CD8-positive, alpha-beta memory T cell (primary cell): ENCODE measurements around the gene LYRM1. TPM values are rescaled to one million over a fixed set of nuclear protein-coding genes. Genes with fewer than 3 reads are reported as not detected.

Source experiments
- CTCF ChIA-PET: fragments of 350-600 bp; sonication (Branson Sonifier 250); formaldehyde crosslinking; loops from one replicate; lab custom pipeline; 2021; ENCODE audit warnings: antibody characterized with exemption; lab: Charles Lee
- POLR2A ChIA-PET: fragments of 350-600 bp; sonication (Branson Sonifier 250); formaldehyde crosslinking; loops from one replicate; lab custom pipeline; 2021; ENCODE audit warnings: antibody characterized with exemption; lab: Charles Lee
- DNase-seq, 5 donors: peaks; one replicate each; pipeline versions ENCODE4 v3.0.0 to v3.0.0-alpha.2; 2020 to 2022; ENCODE audit warnings: mixed read lengths in 1 of 5
- H3K27ac ChIP-seq: one replicate; pipeline ENCODE4 v1.7.0; 2013; ENCODE audit warnings: low read depth, mild to moderate bottlenecking, low read length, moderate library complexity
- H3K27me3 ChIP-seq: 2 replicates; pipeline ENCODE4 v1.7.0; 2013; ENCODE audit warnings: low read length, mild to moderate bottlenecking; ENCODE audit not compliant: insufficient read depth, poor library complexity, severe bottlenecking
- H3K36me3 ChIP-seq: 2 replicates; pipeline ENCODE4 v1.7.0; 2013; ENCODE audit warnings: mild to moderate bottlenecking, low read length, moderate library complexity; ENCODE audit not compliant: insufficient read depth
- H3K4me1 ChIP-seq: 2 replicates; pipeline ENCODE4 v1.7.0; 2013; ENCODE audit warnings: mild to moderate bottlenecking, low read length, moderate library complexity; ENCODE audit not compliant: insufficient read depth
- H3K4me3 ChIP-seq: 2 replicates; pipeline ENCODE4 v1.7.0; 2013; ENCODE audit warnings: mild to moderate bottlenecking, low read length
- H3K9me3 ChIP-seq: 2 replicates; pipeline ENCODE4 v1.7.0; 2013; ENCODE audit warnings: mild to moderate bottlenecking, low read length
- H3K27ac Mint-ChIP-seq, 8 donors: one replicate each; pipeline ENCODE4 v1.8.0; 2020 to 2021; ENCODE audit warnings: mixed read lengths in 8 of 8, mild to moderate bottlenecking in 6 of 8, inconsistent platforms in 3 of 8, moderate library complexity in 3 of 8
- H3K27me3 Mint-ChIP-seq, 2 donors: one replicate each; pipeline ENCODE4 v1.8.0; 2020 to 2021; ENCODE audit warnings: mixed read lengths in 2 of 2, mild to moderate bottlenecking in 1 of 2, moderate library complexity in 1 of 2
- H3K36me3 Mint-ChIP-seq, 3 donors: one replicate each; pipeline ENCODE4 v1.8.0; 2020 to 2021; ENCODE audit warnings: mixed read lengths in 3 of 3, inconsistent platforms in 1 of 3, mild to moderate bottlenecking in 1 of 3
- H3K4me1 Mint-ChIP-seq, 3 donors: one replicate each; pipeline ENCODE4 v1.8.0; 2020 to 2021; ENCODE audit warnings: mixed read lengths in 3 of 3, inconsistent platforms in 1 of 3, mild to moderate bottlenecking in 1 of 3
- H3K4me3 Mint-ChIP-seq, 7 donors: one replicate each; pipeline ENCODE4 v1.8.0; 2020 to 2021; ENCODE audit warnings: mixed read lengths in 7 of 7, mild to moderate bottlenecking in 6 of 7, moderate library complexity in 4 of 7, inconsistent platforms in 2 of 7
- H3K9me3 Mint-ChIP-seq, 5 donors: one replicate each; pipeline ENCODE4 v1.8.0; 2020 to 2022; ENCODE audit warnings: mixed read lengths in 5 of 5, mild to moderate bottlenecking in 3 of 5, moderate library complexity in 2 of 5, inconsistent platforms in 1 of 5
- polyA plus RNA-seq: library from polyadenylated mRNA; unstranded; fragments of 300-500 nt; fragmentation: Illumina TruSeq; gene quantifications from one replicate; pipeline ENCODE4 v1.2.3, GENCODE V29; 2021
- total RNA-seq, 2 experiments: library from RNA; stranded (reverse); gene quantifications; one replicate each; pipeline ENCODE4 v1.2.3, GENCODE V29; 2021

LYRM1 gene
- total RNA-seq (10 to 100 TPM; 33.9 to 35.1 TPM), polyA plus RNA-seq (39.9 TPM)

DNA sequence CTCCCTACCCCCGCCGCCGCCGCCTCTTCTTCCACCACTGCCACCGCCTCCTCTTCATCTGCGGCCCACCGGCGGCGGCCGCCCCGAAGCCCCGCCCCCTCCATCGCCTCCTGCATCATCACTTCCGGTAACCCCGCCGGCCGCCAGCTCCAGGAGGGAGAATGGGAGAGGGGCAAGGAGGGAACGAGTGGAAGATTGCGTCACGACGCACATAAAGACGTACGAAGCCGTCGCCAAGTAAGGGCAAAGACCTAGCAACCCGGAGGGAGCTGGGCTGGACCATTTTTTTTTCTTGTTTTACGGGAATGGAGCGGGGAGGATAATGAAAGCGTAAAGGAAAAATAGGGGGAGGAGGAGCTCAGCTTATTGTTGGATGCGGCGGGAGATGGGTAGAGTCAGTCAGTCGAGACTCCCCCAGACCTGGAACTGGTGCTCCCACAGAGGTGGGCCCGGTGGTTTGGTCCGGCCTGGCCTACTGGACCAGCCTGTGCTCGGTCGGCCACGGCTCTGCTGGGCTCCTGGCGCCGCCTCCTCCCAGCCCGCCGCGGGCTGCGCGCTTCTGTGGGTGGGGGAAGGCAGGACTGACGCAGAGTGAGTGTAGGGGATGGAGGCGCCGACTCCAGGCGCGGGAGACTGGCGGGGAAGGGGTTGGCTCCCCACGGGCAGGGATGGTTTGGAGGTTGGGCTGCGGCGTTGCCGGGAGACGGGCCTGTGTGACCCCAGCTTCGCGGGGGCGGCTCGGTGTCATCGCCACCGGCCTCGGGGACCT lies at the start of gene LYRM1, which contains the start of gene DCUN1D3:
TSS of gene LYRM1 (plus strand) at position 473 of the 769 bp plus-strand sequence. CDS start 14,785 bp downstream, outside the sequence.
TSS of gene DCUN1D3 (minus strand) at position 60 of the 769 bp plus-strand sequence. CDS start 37,820 bp downstream, outside the sequence.
- DNase-seq: peak; percentile 78 to 89 (median 85)
- H3K4me3 Mint-ChIP-seq: peak within 1 kb of the TSS; percentile 90 to 97 (median 94)
- H3K36me3 Mint-ChIP-seq: peaks cover 0 to 21% (median 8%) of the 10 kb centered on the region in 3 donors
- Histone ChIP-seq H3K27me3 (no peaks in the 10 kb centered on the region), H3K27ac (peak within 1 kb of the TSS; percentile 96), H3K4me1 (peaks cover 42% of the 10 kb centered on the region), H3K36me3 (no peaks in the 10 kb centered on the region), H3K4me3 (peak within 1 kb of the TSS; percentile 91), H3K9me3 (no peaks in the 10 kb centered on the region)
- peaks cover 0 to 1% (median 0%) of the 10 kb centered on the region in 5 donors for H3K9me3 Mint-ChIP-seq
- POLR2A ChIA-PET: interaction anchor here (0.5 to 1.7 kb wide), 4 partner anchors 19 to 26 kb away, joined by 3 to 6 read pairs (median 4); no protein-coding TSS in a partner anchor
- CTCF ChIA-PET: interaction anchor here (0.6 to 3.3 kb wide), 4 partner anchors 26 to 160 kb away, joined by 3 to 15 read pairs (median 4); no protein-coding TSS in a partner anchor
- H3K4me1 Mint-ChIP-seq: peaks cover 62 to 80% (median 76%) of the 10 kb centered on the region in 3 donors
- H3K27ac Mint-ChIP-seq: peak within 1 kb of the TSS; percentile 93 to 100 (median 98)
- peaks cover 0 to 4% of the 10 kb centered on the region in 2 donors for H3K27me3 Mint-ChIP-seq

GRCh38 chr16:20850981-20851380 lies 49.6 kb upstream of the LYRM1 start:
- H3K9me3 ChIP-seq: no peaks in the 10 kb centered on the region
- H3K4me1 ChIP-seq: no peaks in the 10 kb centered on the region
- no peak overlapping the region for H3K4me3 ChIP-seq
- POLR2A ChIA-PET: no interaction called here
- no peak for DNase-seq
- Mint-ChIP-seq H3K4me3 (no peak overlapping the region), H3K9me3 (no peaks in the 10 kb centered on the region), H3K36me3 (peaks cover 0 to 11% (median 1%) of the 10 kb centered on the region in 3 donors), H3K27me3 (no peaks in the 10 kb centered on the region), H3K27ac (no peak overlapping the region), H3K4me1 (peaks cover 4 to 7% (median 5%) of the 10 kb centered on the region in 3 donors)
- H3K27me3 ChIP-seq: no peaks in the 10 kb centered on the region
- CTCF ChIA-PET: interaction anchor here (0.8 to 4.4 kb wide), 10 partner anchors 13 to 251 kb away, joined by 3 to 22 read pairs (median 6); no protein-coding TSS in a partner anchor
- no peak overlapping the region for H3K27ac ChIP-seq
- H3K36me3 ChIP-seq: no peaks in the 10 kb centered on the region

DNA sequence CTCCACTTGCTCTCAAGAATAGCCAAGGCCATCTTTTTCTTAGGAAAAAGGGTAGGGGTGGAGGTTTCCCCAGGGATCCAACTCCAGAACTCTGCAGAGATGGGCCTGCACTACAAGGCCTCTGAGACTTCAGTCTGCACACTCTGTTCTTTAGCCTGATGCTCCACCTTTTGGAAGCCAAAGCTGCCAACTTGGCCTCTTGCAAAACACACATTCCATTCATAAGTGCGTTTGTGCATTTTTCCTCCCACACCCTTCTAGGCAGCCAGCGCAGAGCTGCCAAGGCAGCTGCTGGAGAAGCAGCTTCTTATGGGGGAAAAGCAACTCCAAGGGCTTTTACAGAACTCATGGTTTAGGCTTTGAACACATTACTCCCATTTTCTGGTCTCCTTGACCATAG lies 49.0 kb upstream of the LYRM1 start:
- H3K4me1 ChIP-seq: no peaks in the 10 kb centered on the region
- H3K27me3 Mint-ChIP-seq: no peaks in the 10 kb centered on the region
- H3K27ac ChIP-seq: no peak overlapping the region
- peaks cover 4 to 6% (median 5%) of the 10 kb centered on the region in 3 donors for H3K4me1 Mint-ChIP-seq
- no peaks in the 10 kb centered on the region for H3K36me3 ChIP-seq
- ChIA-PET CTCF (interaction anchor here (1.4 to 4.4 kb wide), 6 partner anchors 13 to 251 kb away, joined by 4 to 22 read pairs (median 7); no protein-coding TSS in a partner anchor), POLR2A (no interaction called here)
- no peak for DNase-seq
- H3K27me3 ChIP-seq: no peaks in the 10 kb centered on the region
- H3K9me3 ChIP-seq: no peaks in the 10 kb centered on the region
- no peak overlapping the region for H3K27ac Mint-ChIP-seq
- H3K4me3 ChIP-seq: no peak overlapping the region
- H3K4me3 Mint-ChIP-seq: no peak overlapping the region
- peaks cover 0 to 13% (median 1%) of the 10 kb centered on the region in 3 donors for H3K36me3 Mint-ChIP-seq
- H3K9me3 Mint-ChIP-seq: no peaks in the 10 kb centered on the region

GRCh38 chr16:20853143-20853542 lies 47.4 kb upstream of the LYRM1 start:
- no peak overlapping the region for H3K4me3 Mint-ChIP-seq
- ChIA-PET CTCF (interaction anchor here (1.6 to 1.8 kb wide), 2 partner anchors 8 to 22 kb away, joined by 5 read pairs; no protein-coding TSS in a partner anchor), POLR2A (no interaction called here)
- H3K27me3 Mint-ChIP-seq: no peaks in the 10 kb centered on the region
- no peak overlapping the region for H3K27ac Mint-ChIP-seq
- no peaks in the 10 kb centered on the region for H3K9me3 ChIP-seq
- no peaks in the 10 kb centered on the region for H3K36me3 ChIP-seq
- DNase-seq: no peak
- no peaks in the 10 kb centered on the region for H3K4me1 ChIP-seq
- no peak overlapping the region for H3K27ac ChIP-seq
- peaks cover 0 to 18% (median 1%) of the 10 kb centered on the region in 3 donors for H3K36me3 Mint-ChIP-seq
- peaks cover 4 to 6% (median 5%) of the 10 kb centered on the region in 3 donors for H3K4me1 Mint-ChIP-seq
- H3K4me3 ChIP-seq: no peak overlapping the region
- no peaks in the 10 kb centered on the region for H3K9me3 Mint-ChIP-seq
- no peaks in the 10 kb centered on the region for H3K27me3 ChIP-seq

GRCh38 chr16:20853981-20854620 lies 46.5 kb upstream of the LYRM1 start:
- no peaks in the 10 kb centered on the region for H3K9me3 ChIP-seq
- POLR2A ChIA-PET: no interaction called here
- H3K27me3 ChIP-seq: no peaks in the 10 kb centered on the region
- Mint-ChIP-seq H3K9me3 (no peaks in the 10 kb centered on the region), H3K36me3 (peaks cover 0 to 21% (median 3%) of the 10 kb centered on the region in 3 donors), H3K4me3 (no peak overlapping the region), H3K27me3 (no peaks in the 10 kb centered on the region), H3K4me1 (peaks cover 4 to 6% (median 5%) of the 10 kb centered on the region in 3 donors), H3K27ac (no peak overlapping the region)
- H3K4me3 ChIP-seq: no peak overlapping the region
- H3K27ac ChIP-seq: no peak overlapping the region
- no peaks in the 10 kb centered on the region for H3K4me1 ChIP-seq
- H3K36me3 ChIP-seq: no peaks in the 10 kb centered on the region
- CTCF ChIA-PET: interaction anchor here (0.9 to 1.8 kb wide), 4 partner anchors 9 to 303 kb away, joined by 3 to 5 read pairs (median 4); no protein-coding TSS in a partner anchor
- no peak for DNase-seq

DNA sequence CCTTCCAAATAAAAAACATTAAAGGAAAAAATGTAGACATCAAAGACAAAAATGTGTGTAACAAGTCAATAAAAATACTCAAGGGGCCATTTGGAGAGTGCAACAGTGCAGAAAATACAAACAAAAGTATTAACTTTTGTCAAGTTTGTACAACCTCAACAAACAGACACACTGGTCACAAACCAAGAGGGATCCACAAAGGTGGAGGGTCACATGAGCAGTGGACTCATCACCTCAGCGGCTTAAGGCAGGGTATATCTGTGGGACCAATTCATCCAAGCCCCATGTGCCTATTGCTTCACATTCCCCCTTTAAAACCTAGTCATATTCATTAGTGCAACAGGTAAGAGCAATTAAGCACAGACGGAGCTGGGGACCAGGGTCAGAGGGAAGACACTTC lies 45.6 kb upstream of the LYRM1 start:
- H3K4me1 Mint-ChIP-seq: peaks cover 2 to 3% (median 3%) of the 10 kb centered on the region in 3 donors
- Histone ChIP-seq H3K4me1 (no peaks in the 10 kb centered on the region), H3K27me3 (no peaks in the 10 kb centered on the region), H3K36me3 (no peaks in the 10 kb centered on the region), H3K9me3 (no peaks in the 10 kb centered on the region), H3K4me3 (no peak overlapping the region), H3K27ac (no peak overlapping the region)
- DNase-seq: no peak
- no peak overlapping the region for H3K27ac Mint-ChIP-seq
- H3K4me3 Mint-ChIP-seq: no peak overlapping the region
- no peaks in the 10 kb centered on the region for H3K9me3 Mint-ChIP-seq
- POLR2A ChIA-PET: no interaction called here
- CTCF ChIA-PET: interaction anchor here (0.9 to 1.3 kb wide), 2 partner anchors 9 to 302 kb away, joined by 3 read pairs; no protein-coding TSS in a partner anchor
- H3K36me3 Mint-ChIP-seq: peaks cover 5 to 28% (median 9%) of the 10 kb centered on the region in 3 donors
- no peaks in the 10 kb centered on the region for H3K27me3 Mint-ChIP-seq

DNA sequence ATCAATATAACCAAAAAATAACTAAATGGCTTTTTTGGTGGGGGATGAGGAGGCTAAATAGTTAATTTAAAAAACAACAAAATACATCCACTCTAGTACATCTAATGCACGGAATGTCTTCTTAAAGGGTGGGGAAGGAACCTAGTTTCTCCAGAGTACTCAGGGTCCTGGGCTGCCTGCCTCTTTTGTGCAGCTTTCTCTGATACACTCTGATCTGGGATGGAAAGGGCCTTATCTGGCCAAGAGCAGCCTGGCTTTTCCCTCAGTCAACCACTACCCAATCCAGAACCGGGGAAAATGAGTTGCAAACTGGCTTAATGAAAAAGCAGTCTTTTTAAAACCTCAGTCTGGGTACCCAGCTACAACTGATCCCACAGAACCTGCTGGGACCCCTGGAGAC lies 43.3 kb upstream of the LYRM1 start:
- POLR2A ChIA-PET: no interaction called here
- Histone ChIP-seq H3K36me3 (no peaks in the 10 kb centered on the region), H3K4me1 (no peaks in the 10 kb centered on the region), H3K4me3 (no peak overlapping the region), H3K9me3 (no peaks in the 10 kb centered on the region), H3K27me3 (no peaks in the 10 kb centered on the region), H3K27ac (no peak overlapping the region)
- peaks cover 6 to 47% (median 12%) of the 10 kb centered on the region in 3 donors for H3K36me3 Mint-ChIP-seq
- CTCF ChIA-PET: no interaction called here
- H3K4me1 Mint-ChIP-seq: no peaks in the 10 kb centered on the region
- no peak for DNase-seq
- H3K27ac Mint-ChIP-seq: peak overlapping the region in 1 of 8 donors; percentile 61
- no peak overlapping the region for H3K4me3 Mint-ChIP-seq
- no peaks in the 10 kb centered on the region for H3K9me3 Mint-ChIP-seq
- H3K27me3 Mint-ChIP-seq: no peaks in the 10 kb centered on the region
